SK-N-SH (cell line): ENCODE results near the gene ZKSCAN5. TPM values are rescaled to one million over a fixed set of nuclear protein-coding genes. Genes with fewer than 3 reads are reported as not detected.
A peak's percentile ranks its signal among the peaks of the same experiment; 100 is the strongest.

Experiments
- CTCF ChIA-PET: fragments of 300-600, 350-600 bp; formaldehyde crosslinking; extraction: SDS; loops from one replicate; lab custom pipeline; 2021; lab: Yijun Ruan, JAX
- POLR2A ChIA-PET: fragments of 350-600 bp; sonication (Branson Sonifier 250); formaldehyde crosslinking; extraction: SDS; loops from one replicate; lab custom pipeline; 2020; ENCODE audit warnings: antibody characterized with exemption, inconsistent platforms; lab: Yijun Ruan, JAX
- DNase-seq: peaks from one replicate; pipeline ENCODE4 v3.0.0; 2012
- H2AFZ ChIP-seq: fragments of 200-600 bp; sonication (generic); 2 replicates; pipeline ENCODE4 v1.8.1; 2016; ENCODE audit warnings: antibody characterized with exemption, mild to moderate bottlenecking, low read depth
- H3F3A ChIP-seq: fragments of 200-600 bp; sonication (generic); replicated peaks from 2 replicates; pipeline ENCODE3; 2016; ENCODE audit warnings: antibody characterized with exemption, mild to moderate bottlenecking; ENCODE audit not compliant: insufficient read depth
- H3K27ac ChIP-seq, 2 experiments: fragments of 200-500 bp in 1 of 2; fragments of 200-600 bp in 1 of 2; sonication (Bioruptor generic) in 1 of 2; sonication (generic), shearing (Covaris generic) in 1 of 2; 2 replicates each; pipeline versions ENCODE4 v1.5.1 to v1.6.1; 2014 to 2016; ENCODE audit warnings: low read depth in 2 of 2, inconsistent platforms in 1 of 2, low read length in 1 of 2, mild to moderate bottlenecking in 1 of 2, mixed read lengths in 1 of 2
- H3K27me3 ChIP-seq: fragments of 200-600 bp; sonication (generic), shearing (Covaris generic); 2 replicates; pipeline ENCODE4 v1.6.1; 2016; ENCODE audit warnings: mixed run types; ENCODE audit not compliant: insufficient read depth
- H3K36me3 ChIP-seq, 2 experiments: fragments of 200-500 bp in 1 of 2; fragments of 200-600 bp in 1 of 2; sonication (Bioruptor generic) in 1 of 2; sonication (generic) in 1 of 2; replicated peaks in 1 of 2; 2 replicates each; pipeline versions ENCODE3 to v1.5.1; 2014 to 2016; ENCODE audit warnings: low read length in 1 of 2, mild to moderate bottlenecking in 1 of 2; ENCODE audit not compliant: insufficient read depth in 2 of 2, control insufficient read depth in 1 of 2
- H3K4me1 ChIP-seq, 2 experiments: fragments of 200-500 bp in 1 of 2; fragments of 200-600 bp in 1 of 2; sonication (Bioruptor generic) in 1 of 2; sonication (generic), shearing (Covaris generic) in 1 of 2; 2 replicates each; pipeline versions ENCODE4 v1.5.1 to v1.6.1; 2014 to 2016; ENCODE audit warnings: low read depth in 1 of 2, low read length in 1 of 2, mixed run types in 1 of 2; ENCODE audit not compliant: insufficient read depth in 2 of 2, control insufficient read depth in 1 of 2
- H3K4me2 ChIP-seq: fragments of 200-600 bp; sonication (generic), shearing (Covaris generic); 2 replicates; pipeline ENCODE4 v1.6.1; 2017; ENCODE audit warnings: mixed run types
- H3K4me3 ChIP-seq, 2 experiments: fragments of 200-500 bp in 1 of 2; fragments of 200-600 bp in 1 of 2; sonication (Bioruptor generic) in 1 of 2; sonication (generic), shearing (Covaris generic) in 1 of 2; 2 replicates each; pipeline versions ENCODE4 v1.5.1 to v1.8.1; 2014 to 2016; ENCODE audit warnings: low read depth in 2 of 2, inconsistent platforms in 1 of 2, low read length in 1 of 2, mild to moderate bottlenecking in 1 of 2, mixed read lengths in 1 of 2, moderate library complexity in 1 of 2
- H3K79me2 ChIP-seq: fragments of 200-600 bp; sonication (generic); 2 replicates; pipeline ENCODE4 v1.8.1; 2017; ENCODE audit warnings: mild to moderate bottlenecking; ENCODE audit not compliant: insufficient read depth
- H3K9ac ChIP-seq: fragments of 200-600 bp; sonication (generic); 2 replicates; pipeline ENCODE4 v1.6.1; 2017; ENCODE audit warnings: mixed run types
- H3K9me2 ChIP-seq: fragments of 200-600 bp; sonication (generic); 2 replicates; pipeline ENCODE4 v1.6.1; 2017; ENCODE audit warnings: mixed run types
- H3K9me3 ChIP-seq: fragments of 200-600 bp; sonication (generic); 2 replicates; pipeline ENCODE4 v1.6.1; 2017; ENCODE audit warnings: mixed run types, mild to moderate bottlenecking, moderate library complexity
- H4K20me1 ChIP-seq: fragments of 200-600 bp; sonication (generic); 2 replicates; pipeline ENCODE4 v1.6.1; 2017; ENCODE audit warnings: mild to moderate bottlenecking, mixed run types; ENCODE audit not compliant: insufficient read depth
- CHD2 ChIP-seq: fragments of 150-350 bp; IDR thresholded peaks from 2 replicates; pipeline ENCODE4 v1.6.1; 2018; ENCODE audit warnings: low read length; ENCODE audit not compliant: partially characterized antibody
- CTCF ChIP-seq: fragments of 200-600 bp; sonication (generic); IDR thresholded peaks from 2 replicates; pipeline ENCODE4 v1.6.1; 2017; ENCODE audit warnings: antibody characterized with exemption, mild to moderate bottlenecking, moderate library complexity
- EP300 ChIP-seq, 2 experiments: IDR thresholded peaks; 2 replicates each; pipeline versions ENCODE4 v1.4.0 to v1.6.1; 2012; ENCODE audit warnings: borderline replicate concordance in 1 of 2, low read depth in 1 of 2, low read length in 1 of 2
- FOXM1 ChIP-seq: IDR thresholded peaks from 2 replicates; pipeline ENCODE4 v1.4.0; 2012; ENCODE audit warnings: low read depth, mild to moderate bottlenecking
- GABPA ChIP-seq: IDR thresholded peaks from 2 replicates; pipeline ENCODE4 v1.4.0; 2012; ENCODE audit warnings: low read depth, mild to moderate bottlenecking
- GATA2 ChIP-seq: sonication (generic); formaldehyde crosslinking; IDR thresholded peaks from 2 replicates; pipeline ENCODE4 v1.5.0; 2020; ENCODE audit warnings: mild to moderate bottlenecking, missing genetic modification reagents
- JUND ChIP-seq: IDR thresholded peaks from 2 replicates; pipeline ENCODE4 v1.4.0; 2012
- MAX ChIP-seq: IDR thresholded peaks from 2 replicates; pipeline ENCODE4 v1.4.0; 2012; ENCODE audit warnings: low read depth
- MXI1 ChIP-seq: IDR thresholded peaks from 2 replicates; pipeline ENCODE4 v1.6.1; 2012; ENCODE audit warnings: mild to moderate bottlenecking, low read depth, low read length, improper control_type of control experiment
- NFIC ChIP-seq: IDR thresholded peaks from 2 replicates; pipeline ENCODE4 v1.4.0; 2012; ENCODE audit warnings: borderline replicate concordance
- NRF1 ChIP-seq: IDR thresholded peaks from 2 replicates; pipeline ENCODE4 v1.6.1; 2012; ENCODE audit warnings: low read depth, mild to moderate bottlenecking, low read length
- RXRA ChIP-seq: IDR thresholded peaks from 2 replicates; pipeline ENCODE4 v1.4.0; 2012; ENCODE audit warnings: low read depth, mild to moderate bottlenecking, borderline replicate concordance
- TAF1 ChIP-seq: IDR thresholded peaks from 2 replicates; pipeline ENCODE4 v1.6.1; 2012; ENCODE audit warnings: low read depth, mild to moderate bottlenecking, low read length, moderate library complexity, borderline replicate concordance
- TCF12 ChIP-seq: IDR thresholded peaks from 2 replicates; pipeline ENCODE4 v1.4.0; 2012
- YY1 ChIP-seq: IDR thresholded peaks from 2 replicates; pipeline ENCODE4 v1.4.0; 2012; ENCODE audit warnings: low read depth, mild to moderate bottlenecking
- WGBS: methylation state at CpG from one replicate; pipeline ENCODE4 v1.1.6; 2017; ENCODE audit warnings: low lambda C conversion rate; 5-methylcytosine and 5-hydroxymethylcytosine counted together
- polyA plus RNA-seq, 3 experiments: library from polyadenylated mRNA; depleted of rRNA; stranded (reverse); fragments of >200 nt; gene quantifications; 2 replicates each; pipeline ENCODE4 v1.2.3, GENCODE V29; 2012
- TF ChIP-seq, protein P1 (sequence below): fragments of 150-350 bp; IDR thresholded peaks from 2 replicates; pipeline ENCODE4 v1.6.1; 2016; ENCODE audit warnings: mild to moderate bottlenecking, low read depth, low read length
- TF ChIP-seq, protein P2 (sequence below): IDR thresholded peaks from 2 replicates; pipeline ENCODE4 v1.4.0; 2012; ENCODE audit warnings: low read depth, borderline replicate concordance
- TF ChIP-seq, protein P3 (sequence below): IDR thresholded peaks from 2 replicates; pipeline ENCODE4; 2012

The ZKSCAN5 gene
- polyA plus RNA-seq, 1 of the 3 experiments (the other 2 are of a cell fraction): 7.5 TPM

DNA sequence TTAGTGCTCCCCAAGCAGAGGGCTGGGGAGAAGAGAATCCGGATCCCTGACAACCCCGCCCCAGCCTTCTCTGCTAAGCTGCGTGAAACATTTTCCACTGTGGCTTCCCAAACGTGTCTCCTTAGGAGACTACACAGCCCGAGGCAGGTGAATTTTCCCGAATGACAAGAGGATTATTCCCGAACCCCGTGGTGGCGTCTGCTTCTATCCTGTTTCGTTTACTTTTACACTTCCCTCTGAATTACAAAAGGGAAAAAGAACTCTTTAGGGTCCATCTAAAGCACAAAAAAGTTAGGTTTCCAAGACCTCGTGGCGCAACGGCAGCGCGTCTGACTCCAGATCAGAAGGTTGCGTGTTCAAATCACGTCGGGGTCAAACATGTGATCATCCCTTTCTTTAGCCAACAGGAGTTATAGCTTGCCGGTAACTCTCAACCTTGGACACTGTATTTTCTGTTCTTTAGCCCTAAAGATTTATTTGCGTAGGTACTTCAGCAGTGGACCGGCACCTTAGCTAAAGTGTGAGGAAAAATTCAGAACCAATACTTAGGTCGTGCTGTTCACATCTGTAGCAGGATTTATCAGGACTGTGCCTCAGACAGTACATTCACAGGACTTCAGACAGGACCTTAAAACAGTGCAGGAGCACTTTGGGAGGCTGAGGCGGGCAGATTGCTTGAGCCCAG is 34.9 kb upstream of the ZKSCAN5 start:
- WGBS: 67% methylated on average over 23 of the region's 23 CpGs
- no peak for TF ChIP-seq GATA2 (CRISPR knock-in tag)
- TF ChIP-seq NRF1: no peak
- TF ChIP-seq MXI1: no peak
- no peak for TF ChIP-seq JUND
- TF ChIP-seq NFIC: no peak
- no peak for TF ChIP-seq YY1
- no peak overlapping the region for H3K4me3 ChIP-seq
- ChIA-PET CTCF (no interaction called here), POLR2A (no interaction called here)
- H3K9me2 ChIP-seq: no peaks in the 10 kb centered on the region
- H3F3A ChIP-seq: peaks cover 16% of the 10 kb centered on the region
- H3K27ac ChIP-seq: no peak overlapping the region
- H3K4me1 ChIP-seq: peaks cover 11 to 12% of the 10 kb centered on the region in 2 experiments; a peak in 3 of 4 replicates
- H3K27me3 ChIP-seq: no peaks in the 10 kb centered on the region
- no peak for DNase-seq
- H2AFZ ChIP-seq: peak overlapping the region; percentile 60; the same call in 1 of the 2 replicates
- H3K9ac ChIP-seq: no peak overlapping the region
- no peaks in the 10 kb centered on the region for H3K36me3 ChIP-seq
- no peaks in the 10 kb centered on the region for H4K20me1 ChIP-seq
- no peaks in the 10 kb centered on the region for H3K9me3 ChIP-seq
- no peak overlapping the region for H3K4me2 ChIP-seq
- H3K79me2 ChIP-seq: peaks cover 38% of the 10 kb centered on the region

DNA sequence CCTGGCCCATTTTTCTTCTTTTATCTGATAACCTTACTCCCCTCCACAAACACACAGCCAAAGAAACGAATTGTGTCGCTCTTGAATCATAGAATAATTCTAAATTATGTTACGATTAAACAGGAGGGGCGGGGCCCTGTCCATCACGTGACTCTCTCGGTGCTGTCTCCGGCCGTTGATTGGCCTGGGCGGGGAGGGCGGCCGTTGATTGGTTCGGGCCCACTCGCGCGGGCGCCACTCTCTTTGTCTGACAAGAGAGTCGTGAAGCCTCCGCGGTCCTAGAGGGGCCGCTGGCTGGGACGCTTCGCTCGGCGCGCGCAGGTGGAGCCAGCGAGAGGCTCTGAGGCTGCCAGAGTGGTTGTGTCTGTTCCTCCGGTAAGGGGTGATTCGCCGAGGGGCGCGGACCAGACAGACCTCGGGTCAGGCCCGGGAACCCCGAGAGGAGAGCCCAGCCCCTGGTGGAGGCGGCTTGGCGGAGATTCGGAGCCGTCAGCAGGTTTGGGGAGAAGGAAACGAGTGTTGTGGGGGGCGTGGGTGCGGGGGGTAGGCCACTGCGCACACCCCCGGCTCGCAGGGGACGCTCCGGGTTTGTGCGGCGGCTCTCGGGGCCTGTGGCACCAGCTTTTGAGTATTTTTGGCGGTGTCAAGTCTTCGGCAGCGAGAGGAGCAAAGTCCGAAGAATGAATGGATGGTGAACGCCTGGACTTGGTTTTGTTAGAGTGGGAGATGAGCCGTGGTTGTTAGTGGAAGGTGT is 31.7 kb upstream of the ZKSCAN5 start, which contains the start of gene ZNF789:
Gene ZNF789, plus strand, starts transcription at position 330 of the 754 bp plus-strand sequence. CDS start 3,567 bp downstream, outside the sequence.
- Histone ChIP-seq H3F3A (peaks cover 16% of the 10 kb centered on the region), H3K4me3 (peak within 1 kb of the TSS; percentile 69 to 100), H3K79me2 (peaks cover 49% of the 10 kb centered on the region), H4K20me1 (no peaks in the 10 kb centered on the region), H3K9ac (peak within 1 kb of the TSS; percentile 87), H3K27ac (peak within 1 kb of the TSS; percentile 74 to 91), H3K9me3 (no peaks in the 10 kb centered on the region), H3K4me1 (peaks cover 5 to 8% of the 10 kb centered on the region in 2 experiments; a peak in 2 of 4 replicates), H3K4me2 (peak within 1 kb of the TSS; percentile 98), H3K9me2 (no peaks in the 10 kb centered on the region), H3K36me3 (peaks cover 5% of the 10 kb centered on the region in 2 experiments), H2AFZ (peak within 1 kb of the TSS; percentile 98), H3K27me3 (no peaks in the 10 kb centered on the region)
- DNase-seq: peak; percentile 100
- POLR2A ChIA-PET: interaction anchor here (1.0 to 1.6 kb wide), 2 partner anchors 27 kb away, joined by 4 to 7 read pairs; partner anchors contain the start of gene ZNF394
- CTCF ChIA-PET: interaction anchor here (1.0 kb wide), 1 partner anchor 24 kb away, joined by 3 read pairs; no protein-coding TSS in a partner anchor
- 1% methylated on average over 44 of the region's 56 CpGs for WGBS
- TF ChIP-seq CTCF: no peak
- TF ChIP-seq, protein P1, sequence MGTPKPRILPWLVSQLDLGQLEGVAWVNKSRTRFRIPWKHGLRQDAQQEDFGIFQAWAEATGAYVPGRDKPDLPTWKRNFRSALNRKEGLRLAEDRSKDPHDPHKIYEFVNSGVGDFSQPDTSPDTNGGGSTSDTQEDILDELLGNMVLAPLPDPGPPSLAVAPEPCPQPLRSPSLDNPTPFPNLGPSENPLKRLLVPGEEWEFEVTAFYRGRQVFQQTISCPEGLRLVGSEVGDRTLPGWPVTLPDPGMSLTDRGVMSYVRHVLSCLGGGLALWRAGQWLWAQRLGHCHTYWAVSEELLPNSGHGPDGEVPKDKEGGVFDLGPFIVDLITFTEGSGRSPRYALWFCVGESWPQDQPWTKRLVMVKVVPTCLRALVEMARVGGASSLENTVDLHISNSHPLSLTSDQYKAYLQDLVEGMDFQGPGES: peak; percentile 83
- TF ChIP-seq EP300 (IDR thresholded peaks at IDR 0.05; ENCODE audit: borderline replicate concordance in 1 of 2, low read depth in 1 of 2, low read length in 1 of 2): 0 out of 4 replicates have a peak, but pooled peaks of 1 of the 2 experiments have one; percentile 10
- no peak for TF ChIP-seq RXRA
- TF ChIP-seq FOXM1: 0 out of 2 replicates have a peak, but pooled peaks have one; percentile 12
- peak; percentile 81; the same call in 1 of the 2 replicates for TF ChIP-seq TAF1
- TF ChIP-seq, protein P2, sequence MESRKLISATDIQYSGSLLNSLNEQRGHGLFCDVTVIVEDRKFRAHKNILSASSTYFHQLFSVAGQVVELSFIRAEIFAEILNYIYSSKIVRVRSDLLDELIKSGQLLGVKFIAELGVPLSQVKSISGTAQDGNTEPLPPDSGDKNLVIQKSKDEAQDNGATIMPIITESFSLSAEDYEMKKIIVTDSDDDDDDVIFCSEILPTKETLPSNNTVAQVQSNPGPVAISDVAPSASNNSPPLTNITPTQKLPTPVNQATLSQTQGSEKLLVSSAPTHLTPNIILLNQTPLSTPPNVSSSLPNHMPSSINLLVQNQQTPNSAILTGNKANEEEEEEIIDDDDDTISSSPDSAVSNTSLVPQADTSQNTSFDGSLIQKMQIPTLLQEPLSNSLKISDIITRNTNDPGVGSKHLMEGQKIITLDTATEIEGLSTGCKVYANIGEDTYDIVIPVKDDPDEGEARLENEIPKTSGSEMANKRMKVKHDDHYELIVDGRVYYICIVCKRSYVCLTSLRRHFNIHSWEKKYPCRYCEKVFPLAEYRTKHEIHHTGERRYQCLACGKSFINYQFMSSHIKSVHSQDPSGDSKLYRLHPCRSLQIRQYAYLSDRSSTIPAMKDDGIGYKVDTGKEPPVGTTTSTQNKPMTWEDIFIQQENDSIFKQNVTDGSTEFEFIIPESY: no peak
- peak; percentile 14; the same call in 1 of the 2 replicates for TF ChIP-seq TCF12
- peak; percentile 41; the same call in 1 of the 2 replicates for TF ChIP-seq GABPA
- TF ChIP-seq NFIC: peak; percentile 4; the same call in 1 of the 2 replicates
- TF ChIP-seq MXI1: peak; percentile 84
- TF ChIP-seq NRF1: peak; percentile 64
- peak; percentile 82 for TF ChIP-seq MAX
- TF ChIP-seq GATA2 (CRISPR knock-in tag): peak; percentile 71; the same call in 1 of the 2 replicates
- peak; percentile 83 for TF ChIP-seq CHD2
- TF ChIP-seq, protein P3, sequence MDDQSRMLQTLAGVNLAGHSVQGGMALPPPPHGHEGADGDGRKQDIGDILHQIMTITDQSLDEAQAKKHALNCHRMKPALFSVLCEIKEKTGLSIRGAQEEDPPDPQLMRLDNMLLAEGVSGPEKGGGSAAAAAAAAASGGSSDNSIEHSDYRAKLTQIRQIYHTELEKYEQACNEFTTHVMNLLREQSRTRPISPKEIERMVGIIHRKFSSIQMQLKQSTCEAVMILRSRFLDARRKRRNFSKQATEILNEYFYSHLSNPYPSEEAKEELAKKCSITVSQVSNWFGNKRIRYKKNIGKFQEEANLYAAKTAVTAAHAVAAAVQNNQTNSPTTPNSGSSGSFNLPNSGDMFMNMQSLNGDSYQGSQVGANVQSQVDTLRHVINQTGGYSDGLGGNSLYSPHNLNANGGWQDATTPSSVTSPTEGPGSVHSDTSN: peak; percentile 98
